HUDEP-2 (cell line): ENCODE measurements around the gene NBEAL2.
"Not testable (repeated sequence)": the region's sequence is repeated elsewhere in the genome, so short reads cannot be mapped to it uniquely, and the experiment has no call there.

ENCODE experiments used
- DNase-seq, 76 experiments: peaks; one replicate each; lab custom pipeline; 2025; ENCODE audit not compliant: unreplicated experiment in 76 of 76; lab: John Stamatoyannopoulos, UW

Gene NBEAL2

GRCh38 chr3:47028146-47028545, 48.7 kb downstream of the NBEAL2 start:
- DNase-seq, result no peak

- DNase-seq, result no peak
Observed at GRCh38 chr3:47028667-47029066, 49.2 kb downstream of the NBEAL2 start.

GRCh38 chr3:47031041-47031440, 51.6 kb downstream of the NBEAL2 start:
- DNase-seq, result not testable (repeated sequence)

DNA sequence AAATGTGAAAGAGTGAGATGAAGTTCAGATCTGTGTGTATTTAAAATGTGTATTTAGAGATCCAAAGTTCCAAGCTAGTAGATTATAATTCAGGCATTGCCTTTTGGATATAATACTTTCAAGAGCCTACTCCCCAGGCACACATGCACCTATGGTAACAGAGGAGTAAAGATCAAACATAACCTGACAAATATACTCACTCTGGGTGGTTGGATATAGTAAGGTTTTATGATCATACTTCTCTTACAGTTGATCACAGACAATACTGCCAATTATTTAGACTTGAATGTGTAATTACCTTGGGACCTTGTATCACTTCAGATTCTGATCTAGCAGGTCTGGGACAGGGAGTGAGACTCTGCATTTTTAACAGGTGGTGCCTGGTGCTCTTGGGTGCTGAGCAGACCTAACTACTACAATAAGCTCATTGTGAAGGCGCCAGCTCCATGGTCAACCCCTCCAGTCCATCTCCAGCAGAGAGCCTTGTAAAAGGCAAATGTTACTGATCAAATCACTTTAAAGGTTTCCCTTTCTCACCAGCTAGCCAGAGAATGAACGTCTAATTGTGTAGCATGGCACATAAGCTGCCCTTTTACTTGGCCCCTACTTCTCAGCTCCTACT, 55.5 kb downstream of the NBEAL2 start:
- DNase-seq, result no peak

GRCh38 chr3:47035645-47036044, 56.2 kb downstream of the NBEAL2 start:
- no peak for DNase-seq

DNA sequence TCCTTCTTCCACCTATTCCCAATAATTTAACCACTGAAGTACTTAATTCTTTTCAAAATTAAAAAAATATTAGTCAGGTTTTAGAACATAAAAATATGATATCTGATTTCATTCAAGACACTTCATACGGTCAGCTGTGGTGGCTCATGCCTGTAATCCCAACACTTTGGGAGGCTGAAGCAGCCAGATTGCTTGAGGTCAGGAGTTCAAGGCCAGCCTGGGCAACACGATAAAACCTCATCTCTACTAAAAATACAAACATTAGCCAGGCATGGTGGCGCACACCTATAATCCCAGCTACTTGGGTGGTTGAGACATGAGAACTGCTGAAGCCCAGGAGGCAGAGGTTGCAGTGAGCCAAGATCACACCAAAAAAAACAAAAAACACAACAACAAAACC, 56.7 kb downstream of the NBEAL2 start:
- DNase-seq, result no peak

DNA sequence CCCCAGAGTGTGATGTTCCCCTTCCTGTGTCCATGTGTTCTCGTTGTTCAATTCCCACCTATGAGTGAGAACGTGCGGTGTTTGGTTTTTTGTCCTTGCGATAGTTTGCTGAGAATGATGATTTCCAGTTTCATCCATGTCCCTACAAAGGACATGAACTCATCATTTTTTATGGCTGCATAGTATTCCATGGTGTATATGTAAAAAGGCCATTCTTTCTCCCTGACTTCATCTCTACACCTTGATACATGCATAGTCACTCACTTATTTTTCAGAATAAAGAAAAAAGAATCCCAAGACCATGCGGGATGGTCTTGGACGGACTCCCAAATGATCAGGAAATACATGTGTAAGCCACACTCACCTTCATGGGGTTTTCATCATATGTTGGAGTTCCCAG, 57.8 kb downstream of the NBEAL2 start:
- DNase-seq, result not testable (repeated sequence)

DNA sequence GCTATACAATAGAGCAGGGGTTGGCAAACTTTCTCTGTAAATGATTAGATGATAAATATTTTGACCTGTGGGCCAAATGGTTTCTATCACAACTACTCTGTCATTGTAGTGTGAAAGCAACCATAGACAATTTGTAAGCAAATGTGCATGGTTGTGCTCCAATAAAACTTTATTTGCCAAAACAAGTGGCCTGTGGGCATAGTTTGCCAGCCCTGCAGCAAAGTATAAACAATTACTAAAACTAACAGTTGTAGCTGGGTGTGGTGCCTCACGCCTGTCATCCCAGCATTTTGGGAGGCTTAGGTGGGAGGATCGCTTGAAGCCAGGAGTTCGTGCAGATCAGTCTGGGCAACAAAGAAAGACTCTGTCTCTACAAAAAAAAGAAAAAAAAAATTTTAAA, 61.6 kb downstream of the NBEAL2 start:
- DNase-seq, result no peak

DNA sequence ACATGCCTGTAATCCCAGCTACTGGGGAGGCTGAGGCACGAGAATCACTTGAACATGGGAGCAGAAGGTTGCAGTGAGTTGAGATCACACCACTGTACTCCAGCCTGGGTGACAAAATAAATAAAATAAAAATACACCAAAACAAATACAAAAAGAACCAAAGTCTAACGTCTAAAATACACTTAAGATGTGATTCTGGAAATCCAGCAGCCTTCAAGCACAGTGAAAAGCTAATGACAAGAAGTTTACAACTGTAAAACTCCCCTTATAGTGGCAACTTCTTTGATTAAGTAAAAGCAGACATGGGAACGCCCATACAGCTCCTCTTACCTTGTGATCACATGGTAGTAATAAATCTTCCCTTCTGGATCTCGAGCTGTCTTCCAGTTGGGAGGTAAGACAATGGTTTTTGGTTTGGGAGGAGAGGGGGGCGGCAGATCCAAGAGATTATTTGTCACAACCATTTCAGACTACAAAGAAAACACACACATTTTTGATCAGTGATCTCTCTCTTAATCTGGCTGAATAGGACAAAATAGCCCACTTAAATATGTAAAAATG, 62.8 kb downstream of the NBEAL2 start:
- DNase-seq, result no peak

DNA sequence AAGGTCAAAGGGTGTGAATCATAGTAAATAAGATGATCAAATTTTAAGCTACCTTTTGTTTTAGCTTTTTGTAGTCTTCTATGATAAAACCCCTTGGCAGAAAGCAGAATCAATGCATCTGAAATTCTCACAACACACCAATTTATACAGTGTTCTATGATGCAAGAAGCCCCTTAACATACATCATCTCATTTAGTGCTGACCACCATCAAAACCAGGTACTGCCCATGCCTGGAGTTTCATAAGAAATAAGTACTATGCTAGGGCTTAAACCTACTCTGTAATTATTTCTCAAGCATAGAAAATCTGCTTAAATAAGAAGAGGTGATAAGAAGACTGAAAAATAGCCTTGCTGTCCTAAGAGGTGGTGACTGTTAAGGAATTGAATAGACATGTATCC, 67.6 kb downstream of the NBEAL2 start:
- DNase-seq, result no peak

DNA sequence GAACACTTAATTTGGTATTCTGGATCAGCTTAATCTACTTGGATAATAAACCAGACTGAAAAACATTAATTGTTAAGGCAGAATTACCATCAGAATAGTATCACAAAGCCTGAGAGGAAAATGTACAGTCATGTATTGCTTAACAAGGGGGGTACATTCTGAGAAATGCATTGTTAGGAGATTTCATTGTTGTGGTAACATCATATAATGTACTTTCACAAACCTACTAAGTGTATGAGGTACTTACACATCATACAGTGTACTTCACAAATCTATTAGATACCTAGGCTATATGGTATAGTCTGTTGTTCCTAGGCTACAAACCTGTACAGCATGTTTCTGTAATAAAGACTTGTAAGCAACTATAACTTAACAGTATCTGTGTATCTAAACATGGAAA, 68.2 kb downstream of the NBEAL2 start:
- no peak for DNase-seq

GRCh38 chr3:47054412-47054811, 74.9 kb downstream of the NBEAL2 start:
- DNase-seq, result no peak

DNA sequence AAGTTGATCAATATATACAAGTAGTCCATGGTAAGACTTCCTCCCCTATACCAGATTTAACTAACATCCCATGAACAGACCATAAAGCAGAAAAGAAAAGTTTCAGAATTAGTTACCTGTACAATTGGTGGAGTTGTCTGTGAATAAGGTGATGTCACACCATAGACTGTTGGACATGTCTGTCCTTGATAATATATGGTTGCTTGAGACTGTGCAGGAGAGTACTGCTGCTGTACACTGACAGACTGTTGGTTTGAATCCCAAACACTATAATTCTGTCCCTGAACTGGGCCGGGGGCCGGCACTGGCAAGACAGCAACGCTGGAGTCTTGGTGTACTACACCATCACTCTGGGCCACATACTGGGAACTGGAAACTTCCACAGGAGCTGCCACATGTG, 77.2 kb downstream of the NBEAL2 start:
- no peak for DNase-seq

DNA sequence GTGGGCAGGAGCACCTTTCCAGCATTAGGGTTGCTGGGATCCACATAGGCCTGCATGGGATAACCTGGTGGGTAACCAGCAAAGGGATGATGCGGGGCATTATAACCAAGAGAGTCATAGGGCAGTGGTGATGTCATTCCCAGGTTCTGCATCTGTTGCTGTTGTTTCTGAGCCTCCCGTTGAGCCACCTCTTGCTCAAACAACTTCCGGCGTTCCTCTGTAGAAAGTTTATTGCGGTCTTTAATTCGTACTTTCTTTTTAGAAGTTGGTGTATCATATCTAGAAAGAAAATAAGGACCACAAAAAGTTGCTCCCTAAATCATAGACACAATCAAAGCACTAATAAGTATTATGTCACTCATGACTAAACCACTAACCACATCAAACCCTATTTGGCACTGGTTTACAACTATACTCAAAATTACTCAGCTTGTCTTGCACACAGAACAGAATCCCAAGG, 77.8 kb downstream of the NBEAL2 start:
- no peak for DNase-seq
